ENCODE data around the gene CWC27.

Gene CWC27

GRCh38 chr5:65061974-65062353 lies 293.2 kb downstream of the CWC27 start:
- H3K4me3 ChIP-seq (ENCODE audit: low read depth, low read length) = no peak overlapping the region
- no peak for TF ChIP-seq CTCF (conservative IDR thresholded peaks at IDR 0.05; ENCODE audit: low read depth, low read length)
- no peak for DNase-seq (ENCODE audit: low read depth)

- TF ChIP-seq CTCF (conservative IDR thresholded peaks at IDR 0.05; ENCODE audit: low read depth, low read length) = no peak
- H3K4me3 ChIP-seq (ENCODE audit: low read depth, low read length) = no peak overlapping the region
- peak; percentile 87 for DNase-seq (ENCODE audit: low read depth)
Measured at GRCh38 chr5:65062469-65063083, 293.8 kb downstream of the CWC27 start.

- TF ChIP-seq CTCF (conservative IDR thresholded peaks at IDR 0.05; ENCODE audit: low read depth, low read length) = no peak
- H3K4me3 ChIP-seq (ENCODE audit: low read depth, low read length) = no peak overlapping the region
- DNase-seq (ENCODE audit: low read depth) = no peak
Measured at GRCh38 chr5:65065001-65065511, 296.3 kb downstream of the CWC27 start.

GRCh38 chr5:65066387-65067146 lies 297.8 kb downstream of the CWC27 start:
- no peak overlapping the region for H3K4me3 ChIP-seq (ENCODE audit: low read depth, low read length)
- no peak for TF ChIP-seq CTCF (conservative IDR thresholded peaks at IDR 0.05; ENCODE audit: low read depth, low read length)
- DNase-seq (ENCODE audit: low read depth) = no peak

- no peak overlapping the region for H3K4me3 ChIP-seq (ENCODE audit: low read depth, low read length)
- DNase-seq (ENCODE audit: low read depth) = no peak
- no peak for TF ChIP-seq CTCF (conservative IDR thresholded peaks at IDR 0.05; ENCODE audit: low read depth, low read length)
Measured at GRCh38 chr5:65067147-65067506, 298.4 kb downstream of the CWC27 start.
